GM20000 (cell line): ENCODE measurements around the gene TNFAIP2.

Experiments used
- DNase-seq: peaks from one replicate; pipeline ENCODE4 v3.0.0; 2012; ENCODE audit warnings: low spot score
- TF ChIP-seq, protein P1 (sequence below): IDR thresholded peaks from 2 replicates; pipeline ENCODE4 v1.5.1; 2012; ENCODE audit warnings: mild to moderate bottlenecking, control low read depth; ENCODE audit errors: extremely low read depth, missing control alignments

The TNFAIP2 gene

DNA sequence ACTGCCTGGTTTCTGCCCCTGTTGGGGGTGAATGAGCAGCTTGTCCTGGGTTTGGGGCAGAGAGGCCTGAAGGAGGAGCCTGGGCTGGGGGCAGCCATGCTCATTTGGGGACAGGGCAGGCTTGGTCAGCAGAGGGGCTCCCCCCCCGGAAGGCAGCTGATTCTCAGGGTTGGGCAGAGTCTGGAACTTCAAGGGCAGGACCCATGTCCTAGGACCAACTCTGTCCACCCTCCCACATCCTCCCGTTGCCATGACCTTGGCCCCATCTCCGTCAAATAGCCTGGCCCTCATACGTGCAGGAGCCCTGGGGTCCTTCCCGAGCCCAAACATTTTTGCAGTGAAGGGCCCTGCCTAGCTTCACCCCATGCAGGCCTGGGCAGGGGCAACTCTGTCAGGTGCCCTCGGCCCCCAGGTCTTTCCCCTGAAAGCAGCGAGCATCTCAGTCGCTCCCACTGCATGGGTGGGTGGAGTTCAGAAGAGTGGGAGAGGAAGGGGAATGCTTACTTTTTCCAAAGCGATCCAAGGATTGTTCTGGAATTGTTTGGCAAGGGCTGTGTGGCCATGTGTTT, 32.6 kb downstream of the TNFAIP2 start:
- no peak for DNase-seq
- TF ChIP-seq, protein P1, sequence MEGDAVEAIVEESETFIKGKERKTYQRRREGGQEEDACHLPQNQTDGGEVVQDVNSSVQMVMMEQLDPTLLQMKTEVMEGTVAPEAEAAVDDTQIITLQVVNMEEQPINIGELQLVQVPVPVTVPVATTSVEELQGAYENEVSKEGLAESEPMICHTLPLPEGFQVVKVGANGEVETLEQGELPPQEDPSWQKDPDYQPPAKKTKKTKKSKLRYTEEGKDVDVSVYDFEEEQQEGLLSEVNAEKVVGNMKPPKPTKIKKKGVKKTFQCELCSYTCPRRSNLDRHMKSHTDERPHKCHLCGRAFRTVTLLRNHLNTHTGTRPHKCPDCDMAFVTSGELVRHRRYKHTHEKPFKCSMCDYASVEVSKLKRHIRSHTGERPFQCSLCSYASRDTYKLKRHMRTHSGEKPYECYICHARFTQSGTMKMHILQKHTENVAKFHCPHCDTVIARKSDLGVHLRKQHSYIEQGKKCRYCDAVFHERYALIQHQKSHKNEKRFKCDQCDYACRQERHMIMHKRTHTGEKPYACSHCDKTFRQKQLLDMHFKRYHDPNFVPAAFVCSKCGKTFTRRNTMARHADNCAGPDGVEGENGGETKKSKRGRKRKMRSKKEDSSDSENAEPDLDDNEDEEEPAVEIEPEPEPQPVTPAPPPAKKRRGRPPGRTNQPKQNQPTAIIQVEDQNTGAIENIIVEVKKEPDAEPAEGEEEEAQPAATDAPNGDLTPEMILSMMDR = no peak

- DNase-seq = no peak
- TF ChIP-seq, protein P1 = no peak
Observed at GRCh38 chr14:103156651-103157378, 33.6 kb downstream of the TNFAIP2 start.

- no peak for DNase-seq
- TF ChIP-seq, protein P1 = no peak
Observed at GRCh38 chr14:103157969-103158368, 34.7 kb downstream of the TNFAIP2 start.

GRCh38 chr14:103158688-103159087, 35.4 kb downstream of the TNFAIP2 start:
- no peak for DNase-seq
- TF ChIP-seq, protein P1 = no peak

- no peak for DNase-seq
- TF ChIP-seq, protein P1 = no peak
Observed at GRCh38 chr14:103160321-103161053, 37.2 kb downstream of the TNFAIP2 start.

- DNase-seq = no peak
- TF ChIP-seq, protein P1 = no peak
Observed at GRCh38 chr14:103161054-103161397, 37.8 kb downstream of the TNFAIP2 start.

GRCh38 chr14:103163199-103163598, 39.9 kb downstream of the TNFAIP2 start:
- DNase-seq = no peak
- TF ChIP-seq, protein P1 = no peak
